ENCODE results near the gene PTPRN2.

DNA sequence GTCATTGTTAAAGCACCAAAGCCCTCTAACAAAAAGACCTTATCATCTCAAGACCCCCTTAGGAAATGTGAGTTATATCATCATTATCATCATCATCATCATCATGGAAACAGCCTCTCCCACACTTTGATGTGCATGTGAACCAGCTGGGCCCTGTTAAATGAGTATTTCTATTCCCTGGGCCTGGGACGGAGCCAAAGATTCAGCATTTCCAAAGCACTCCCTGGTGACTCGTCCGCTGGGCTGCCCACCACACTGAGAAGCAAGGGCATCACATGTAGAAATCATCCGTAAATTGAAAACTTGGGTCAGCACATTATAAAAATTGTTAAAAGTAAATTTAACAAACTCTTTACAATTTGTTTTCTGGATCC is 88.6 kb downstream of the PTPRN2 start:
- TF ChIP-seq, protein P1, sequence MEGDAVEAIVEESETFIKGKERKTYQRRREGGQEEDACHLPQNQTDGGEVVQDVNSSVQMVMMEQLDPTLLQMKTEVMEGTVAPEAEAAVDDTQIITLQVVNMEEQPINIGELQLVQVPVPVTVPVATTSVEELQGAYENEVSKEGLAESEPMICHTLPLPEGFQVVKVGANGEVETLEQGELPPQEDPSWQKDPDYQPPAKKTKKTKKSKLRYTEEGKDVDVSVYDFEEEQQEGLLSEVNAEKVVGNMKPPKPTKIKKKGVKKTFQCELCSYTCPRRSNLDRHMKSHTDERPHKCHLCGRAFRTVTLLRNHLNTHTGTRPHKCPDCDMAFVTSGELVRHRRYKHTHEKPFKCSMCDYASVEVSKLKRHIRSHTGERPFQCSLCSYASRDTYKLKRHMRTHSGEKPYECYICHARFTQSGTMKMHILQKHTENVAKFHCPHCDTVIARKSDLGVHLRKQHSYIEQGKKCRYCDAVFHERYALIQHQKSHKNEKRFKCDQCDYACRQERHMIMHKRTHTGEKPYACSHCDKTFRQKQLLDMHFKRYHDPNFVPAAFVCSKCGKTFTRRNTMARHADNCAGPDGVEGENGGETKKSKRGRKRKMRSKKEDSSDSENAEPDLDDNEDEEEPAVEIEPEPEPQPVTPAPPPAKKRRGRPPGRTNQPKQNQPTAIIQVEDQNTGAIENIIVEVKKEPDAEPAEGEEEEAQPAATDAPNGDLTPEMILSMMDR (IDR thresholded peaks at IDR 0.05; ENCODE audit: control extremely low read depth in 1 of 3, insufficient read depth in 1 of 3, low read depth in 1 of 3, low read length in 3 of 3), result no peak
- no peak for TF ChIP-seq EZH2 (IDR thresholded peaks at IDR 0.05; ENCODE audit: low read depth, low read length, severe bottlenecking)
- no peak for TF ChIP-seq POLR2A (IDR thresholded peaks at IDR 0.05; ENCODE audit: control extremely low read depth in 1 of 2, low read depth in 2 of 2, low read length in 2 of 2)
- no peak for TF ChIP-seq POLR2AphosphoS5 (IDR thresholded peaks at IDR 0.05; ENCODE audit: low read depth, low read length)
- no peak for TF ChIP-seq POU5F1 (IDR thresholded peaks at IDR 0.05; ENCODE audit: low read depth, low read length)
- no peak for TF ChIP-seq RNF2 (IDR thresholded peaks at IDR 0.05; ENCODE audit: borderline replicate concordance, low read depth, low read length, missing control alignments, poor library complexity, severe bottlenecking)
- TF ChIP-seq, protein P2, sequence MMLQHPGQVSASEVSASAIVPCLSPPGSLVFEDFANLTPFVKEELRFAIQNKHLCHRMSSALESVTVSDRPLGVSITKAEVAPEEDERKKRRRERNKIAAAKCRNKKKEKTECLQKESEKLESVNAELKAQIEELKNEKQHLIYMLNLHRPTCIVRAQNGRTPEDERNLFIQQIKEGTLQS (IDR thresholded peaks at IDR 0.05; ENCODE audit: insufficient read depth, low read depth, low read length), result no peak
- TF ChIP-seq EGR1 (IDR thresholded peaks at IDR 0.05; ENCODE audit: borderline replicate concordance, low read depth, low read length), result no peak

Data from H1 (cell line).